ENCODE results near the gene RFPL3. TPM values are rescaled to one million over a fixed set of nuclear protein-coding genes. Genes with fewer than 3 reads are reported as not detected.

Gene RFPL3
- total RNA-seq, 1 donor from 2014 or later, result not detected

Other genes starting within 250 kb of the RFPL3 start
- not detected in 2 replicates for gene C22orf42, start 198.6 kb upstream of the RFPL3 start, total RNA-seq
- 0.10 TPM in 1 of 2 replicates, not detected in the other for gene RFPL2, start 152.8 kb upstream of the RFPL3 start, total RNA-seq
- gene SLC5A4, start 102.5 kb upstream of the RFPL3 start, total RNA-seq, result 0.69 TPM in 1 of 2 replicates, not detected in the other
- 126 and 182 TPM in 2 replicates for gene RTCB, start 54.4 kb downstream of the RFPL3 start, total RNA-seq
- not detected in 2 replicates for gene BPIFC, start 106.6 kb downstream of the RFPL3 start, total RNA-seq
- 64.4 and 82.6 TPM in 2 replicates for gene FBXO7, start 116.9 kb downstream of the RFPL3 start, total RNA-seq

All from renal cortical epithelial cell (primary cell).